Caco-2 (cell line): ENCODE measurements around the gene MANF. TPM values are rescaled to one million over a fixed set of nuclear protein-coding genes. Genes with fewer than 3 reads are reported as not detected.

Experiments
- BruUV-seq: library from RNA; stranded (reverse); fragments of 400-500 nt; replicated peaks from 2 replicates; lab custom pipeline; 2021; lab: Mats Ljungman, UMichigan
- CTCF ChIA-PET: fragments of 300-600 bp; sonication (Branson Sonifier 250); formaldehyde crosslinking; loops from one replicate; lab custom pipeline; 2022; ENCODE audit warnings: antibody characterized with exemption; lab: Charles Lee
- POLR2A ChIA-PET: fragments of 300-600 bp; sonication (Branson Sonifier 250); formaldehyde crosslinking; loops from one replicate; lab custom pipeline; 2022; ENCODE audit warnings: antibody characterized with exemption; lab: Charles Lee
- DNase-seq, 2 experiments: peaks; one replicate each; pipeline versions ENCODE4 v3.0.0 to v3.0.0-alpha.2; 2020 to 2022
- H3K27me3 ChIP-seq: replicated peaks from 2 replicates; pipeline ENCODE4 v1.6.0; 2011; ENCODE audit warnings: low read length; ENCODE audit not compliant: control insufficient read depth, insufficient read depth
- H3K36me3 ChIP-seq: 2 replicates; pipeline ENCODE4 v1.5.1; 2011; ENCODE audit warnings: low read length; ENCODE audit not compliant: control insufficient read depth, insufficient read depth
- H3K4me1 ChIP-seq: fragments of 250-450 bp; sonication (Bioruptor Pico); 2 replicates; pipeline ENCODE4 v1.5.1; 2020; ENCODE audit warnings: mild to moderate bottlenecking
- H3K4me3 ChIP-seq: 2 replicates; pipeline ENCODE4 v1.5.1; 2011; ENCODE audit warnings: low read depth, mild to moderate bottlenecking, control low read depth, low read length
- H3K9me3 ChIP-seq: fragments of 250-450 bp; sonication (Bioruptor Pico); 2 replicates; pipeline ENCODE4 v1.5.1; 2020; ENCODE audit warnings: mild to moderate bottlenecking, moderate library complexity
- H3K27ac Mint-ChIP-seq: one replicate; pipeline ENCODE4 v1.8.0; 2022; ENCODE audit warnings: mixed read lengths; ENCODE audit not compliant: unreplicated experiment
- H3K27me3 Mint-ChIP-seq: one replicate; pipeline ENCODE4 v1.8.0; 2022; ENCODE audit warnings: mixed read lengths; ENCODE audit not compliant: insufficient read depth, unreplicated experiment
- H3K36me3 Mint-ChIP-seq: one replicate; pipeline ENCODE4 v1.8.0; 2022; ENCODE audit warnings: mild to moderate bottlenecking, mixed read lengths; ENCODE audit not compliant: insufficient read depth, unreplicated experiment
- H3K4me1 Mint-ChIP-seq: one replicate; pipeline ENCODE4 v1.8.0; 2022; ENCODE audit warnings: low read depth, mixed read lengths; ENCODE audit not compliant: unreplicated experiment
- H3K4me3 Mint-ChIP-seq: one replicate; pipeline ENCODE4 v1.8.0; 2022; ENCODE audit warnings: mild to moderate bottlenecking, moderate library complexity, mixed read lengths; ENCODE audit not compliant: unreplicated experiment
- H3K9me3 Mint-ChIP-seq: one replicate; pipeline ENCODE4 v1.8.0; 2022; ENCODE audit warnings: mixed read lengths; ENCODE audit not compliant: unreplicated experiment
- intact Hi-C: fragments of 100-400 bp; cut with micrococcal nuclease; formaldehyde crosslinking; loops from one replicate; pipeline ENCODE4 v1.10.0; 2022; ENCODE audit not compliant: unreplicated experiment
- total RNA-seq: library from RNA; stranded (reverse); gene quantifications from 2 replicates; pipeline ENCODE4 v1.2.3, GENCODE V29; 2022
- TF ChIP-seq, protein P1 (sequence below), 2 experiments: fragments of 200-600 bp in 1 of 2; IDR thresholded peaks; 1 replicate in 1 of 2; 2 replicates in 1 of 2; pipeline versions ENCODE4 v1.5.1 to v1.8.0; 2011 to 2022; ENCODE audit warnings: antibody characterized with exemption in 1 of 2, control low read depth in 1 of 2, inconsistent platforms in 1 of 2, low read depth in 1 of 2, low read length in 1 of 2, mild to moderate bottlenecking in 1 of 2, moderate library complexity in 1 of 2; ENCODE audit not compliant: insufficient read depth in 1 of 2, severe bottlenecking in 1 of 2, unreplicated experiment in 1 of 2

The MANF gene
- total RNA-seq, 1 experiment from 2014 or later = 94.5 TPM

DNA sequence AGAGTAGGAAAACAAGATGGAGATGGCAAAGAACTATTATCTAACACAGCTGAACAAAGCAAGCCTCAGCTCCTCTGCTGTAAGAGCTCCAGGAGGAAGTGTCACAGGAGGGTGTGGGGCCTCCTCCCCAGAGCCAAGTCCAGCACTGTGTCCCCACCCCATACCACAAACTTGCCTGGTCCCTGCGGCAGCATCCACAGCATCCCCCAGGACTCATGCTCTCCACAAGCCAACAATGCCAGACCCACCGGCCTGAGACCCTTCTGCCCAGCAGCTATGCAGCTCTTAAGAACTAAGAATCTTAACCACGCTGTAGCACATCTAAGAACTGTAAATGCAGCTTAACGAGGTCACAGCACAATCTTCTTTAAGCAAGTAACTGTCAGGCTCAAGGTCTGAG is 15.1 kb downstream of the MANF start:
- intact Hi-C loops = no loop called here
- H3K9me3 Mint-ChIP-seq = no peaks in the 10 kb centered on the region
- no peaks in the 10 kb centered on the region for H3K27me3 Mint-ChIP-seq
- no peak for DNase-seq
- peaks cover 76% of the 10 kb centered on the region for H3K36me3 Mint-ChIP-seq
- no TSS peak for BruUV-seq
- H3K4me1 Mint-ChIP-seq = peaks cover 8% of the 10 kb centered on the region
- no peak overlapping the region for H3K27ac Mint-ChIP-seq
- TF ChIP-seq, protein P1, sequence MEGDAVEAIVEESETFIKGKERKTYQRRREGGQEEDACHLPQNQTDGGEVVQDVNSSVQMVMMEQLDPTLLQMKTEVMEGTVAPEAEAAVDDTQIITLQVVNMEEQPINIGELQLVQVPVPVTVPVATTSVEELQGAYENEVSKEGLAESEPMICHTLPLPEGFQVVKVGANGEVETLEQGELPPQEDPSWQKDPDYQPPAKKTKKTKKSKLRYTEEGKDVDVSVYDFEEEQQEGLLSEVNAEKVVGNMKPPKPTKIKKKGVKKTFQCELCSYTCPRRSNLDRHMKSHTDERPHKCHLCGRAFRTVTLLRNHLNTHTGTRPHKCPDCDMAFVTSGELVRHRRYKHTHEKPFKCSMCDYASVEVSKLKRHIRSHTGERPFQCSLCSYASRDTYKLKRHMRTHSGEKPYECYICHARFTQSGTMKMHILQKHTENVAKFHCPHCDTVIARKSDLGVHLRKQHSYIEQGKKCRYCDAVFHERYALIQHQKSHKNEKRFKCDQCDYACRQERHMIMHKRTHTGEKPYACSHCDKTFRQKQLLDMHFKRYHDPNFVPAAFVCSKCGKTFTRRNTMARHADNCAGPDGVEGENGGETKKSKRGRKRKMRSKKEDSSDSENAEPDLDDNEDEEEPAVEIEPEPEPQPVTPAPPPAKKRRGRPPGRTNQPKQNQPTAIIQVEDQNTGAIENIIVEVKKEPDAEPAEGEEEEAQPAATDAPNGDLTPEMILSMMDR (IDR thresholded peaks at IDR 0.05; ENCODE audit: insufficient read depth in 1 of 2, low read depth in 1 of 2, low read length in 1 of 2, severe bottlenecking in 1 of 2, unreplicated experiment in 1 of 2) = no peak
- no peaks in the 10 kb centered on the region for H3K27me3 ChIP-seq
- POLR2A ChIA-PET = no interaction called here
- no peak overlapping the region for H3K4me3 ChIP-seq
- H3K4me1 ChIP-seq = no peaks in the 10 kb centered on the region
- peaks cover 3% of the 10 kb centered on the region for H3K36me3 ChIP-seq
- no peak overlapping the region for H3K4me3 Mint-ChIP-seq
- no peaks in the 10 kb centered on the region for H3K9me3 ChIP-seq
- CTCF ChIA-PET = no interaction called here

DNA sequence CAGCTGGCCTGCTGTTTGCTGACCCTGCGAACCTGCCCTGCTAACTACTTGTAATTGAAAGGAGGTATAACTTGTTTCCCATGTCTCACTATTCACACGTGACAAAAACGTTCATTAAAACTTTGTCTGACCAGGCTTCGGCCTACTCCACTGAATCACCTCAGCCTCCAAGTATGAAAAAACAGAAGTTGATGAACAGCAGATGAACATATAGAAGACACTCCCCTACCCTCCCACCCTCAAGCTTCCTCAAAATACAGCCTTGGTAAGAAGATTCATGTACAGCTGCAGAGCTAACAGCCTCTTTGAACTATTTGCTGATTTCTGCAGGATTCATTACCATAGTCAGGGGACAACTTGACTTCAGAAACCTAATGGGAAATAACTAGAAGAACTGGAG is 16.6 kb downstream of the MANF start:
- Histone ChIP-seq H3K36me3 (peaks cover 4% of the 10 kb centered on the region), H3K4me1 (no peaks in the 10 kb centered on the region), H3K27me3 (no peaks in the 10 kb centered on the region), H3K9me3 (no peaks in the 10 kb centered on the region), H3K4me3 (no peak overlapping the region)
- CTCF ChIA-PET = no interaction called here
- Mint-ChIP-seq H3K9me3 (no peaks in the 10 kb centered on the region), H3K27me3 (no peaks in the 10 kb centered on the region), H3K4me1 (peaks cover 2% of the 10 kb centered on the region), H3K36me3 (peaks cover 65% of the 10 kb centered on the region), H3K27ac (no peak overlapping the region), H3K4me3 (no peak overlapping the region)
- DNase-seq = no peak
- intact Hi-C loops = no loop called here
- no TSS peak for BruUV-seq
- POLR2A ChIA-PET = no interaction called here
- TF ChIP-seq, protein P1 (IDR thresholded peaks at IDR 0.05; ENCODE audit: insufficient read depth in 1 of 2, low read depth in 1 of 2, low read length in 1 of 2, severe bottlenecking in 1 of 2, unreplicated experiment in 1 of 2) = no peak

DNA sequence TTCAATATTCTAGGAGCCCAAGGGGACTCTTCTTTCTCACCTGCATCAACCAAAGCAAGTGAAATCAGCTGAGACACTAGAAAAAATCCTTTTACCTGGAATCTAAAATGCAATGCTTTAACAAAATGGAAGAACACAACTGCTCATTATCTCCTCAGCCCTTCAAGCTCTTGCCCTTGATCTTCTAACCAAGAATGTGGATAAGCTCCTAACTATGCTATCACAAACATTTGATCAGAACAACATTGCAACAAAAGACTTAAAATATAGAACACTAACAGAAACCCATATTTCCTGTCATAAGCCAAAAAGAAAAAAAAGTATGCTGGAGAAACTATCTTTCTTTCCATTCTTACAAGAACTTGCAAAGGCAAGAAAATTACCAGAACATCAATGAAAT is 18.6 kb downstream of the MANF start:
- no peaks in the 10 kb centered on the region for H3K9me3 ChIP-seq
- Mint-ChIP-seq H3K36me3 (peaks cover 53% of the 10 kb centered on the region), H3K4me1 (no peaks in the 10 kb centered on the region), H3K27me3 (no peaks in the 10 kb centered on the region), H3K4me3 (no peak overlapping the region), H3K27ac (no peak overlapping the region), H3K9me3 (no peaks in the 10 kb centered on the region)
- no peak for DNase-seq
- no peaks in the 10 kb centered on the region for H3K27me3 ChIP-seq
- TF ChIP-seq, protein P1 (IDR thresholded peaks at IDR 0.05; ENCODE audit: insufficient read depth in 1 of 2, low read depth in 1 of 2, low read length in 1 of 2, severe bottlenecking in 1 of 2, unreplicated experiment in 1 of 2) = no peak
- POLR2A ChIA-PET = no interaction called here
- H3K4me3 ChIP-seq = no peak overlapping the region
- H3K36me3 ChIP-seq = peaks cover 3% of the 10 kb centered on the region
- H3K4me1 ChIP-seq = no peaks in the 10 kb centered on the region
- BruUV-seq = no TSS peak
- CTCF ChIA-PET = no interaction called here
- intact Hi-C loops = no loop called here
